Ovary (tissue), 3 donors: ENCODE measurements around the gene PRKCD.

Source experiments
- CTCF ChIP-seq, 3 donors: fragments of 450-650 bp in 2 of 3; fragments of 200-600 bp in 1 of 3; IDR thresholded peaks; one replicate each; pipeline versions ENCODE4 v1.5.1 to v1.8.0; 2016 to 2022; ENCODE audit warnings: antibody characterized with exemption in 3 of 3, mild to moderate bottlenecking in 1 of 3
- EP300 ChIP-seq: sonication (generic); formaldehyde crosslinking; IDR thresholded peaks from one replicate; pipeline ENCODE4 v1.6.1; 2017; ENCODE audit warnings: antibody characterized with exemption
- POLR2A ChIP-seq: fragments of 450-650 bp; IDR thresholded peaks from one replicate; pipeline ENCODE4 v1.6.1; 2017; ENCODE audit warnings: antibody characterized with exemption, mild to moderate bottlenecking, moderate library complexity
- donor health status: DM: no; HTN: no; CAD: no.

- TF ChIP-seq CTCF (IDR thresholded peaks at IDR 0.05) (no peak), EP300 (no peak), POLR2A (no peak)
These were observed 57.1 kb downstream of the PRKCD start for GRCh38 chr3:53218131-53218530.
